ENCODE measurements around the gene SLC16A14.

The SLC16A14 gene

DNA sequence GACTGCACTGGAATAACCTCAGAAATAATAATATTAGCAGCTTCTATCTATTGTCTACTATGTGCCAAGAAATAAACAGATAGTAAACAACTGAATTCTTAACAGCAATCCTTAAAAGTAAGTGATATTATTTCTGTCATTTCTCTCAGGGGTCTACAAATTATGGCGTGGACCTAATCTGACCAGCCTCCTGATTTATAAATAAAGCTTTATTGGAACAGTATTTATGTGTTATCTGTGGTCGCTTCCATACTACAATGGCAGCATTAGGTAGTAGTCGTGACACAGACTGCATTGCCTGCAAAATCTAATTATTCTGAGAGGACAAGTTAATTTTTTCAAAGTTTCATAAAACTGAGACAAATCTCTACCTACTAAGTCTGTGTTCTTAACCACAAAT lies 49.0 kb downstream of the SLC16A14 start:
- no peak overlapping the region for H3K27ac ChIP-seq (ENCODE audit: low read depth, low read length)
- H2AFZ ChIP-seq (ENCODE audit: low read depth, low read length, severe bottlenecking): no peak overlapping the region
- no peaks in the 10 kb centered on the region for H3F3A ChIP-seq (ENCODE audit: insufficient read depth)
- no peaks in the 10 kb centered on the region for H4K20me1 ChIP-seq (ENCODE audit: low read depth, low read length)
- H3K4me2 ChIP-seq (ENCODE audit: low read depth, low read length, poor library complexity, severe bottlenecking): no peak overlapping the region
- H3K79me2 ChIP-seq (ENCODE audit: insufficient read depth, low read length): no peaks in the 10 kb centered on the region
- no peak for TF ChIP-seq EZH2phosphoT487 (conservative IDR thresholded peaks at IDR 0.05; ENCODE audit: low read length)
- TF ChIP-seq, protein P1, sequence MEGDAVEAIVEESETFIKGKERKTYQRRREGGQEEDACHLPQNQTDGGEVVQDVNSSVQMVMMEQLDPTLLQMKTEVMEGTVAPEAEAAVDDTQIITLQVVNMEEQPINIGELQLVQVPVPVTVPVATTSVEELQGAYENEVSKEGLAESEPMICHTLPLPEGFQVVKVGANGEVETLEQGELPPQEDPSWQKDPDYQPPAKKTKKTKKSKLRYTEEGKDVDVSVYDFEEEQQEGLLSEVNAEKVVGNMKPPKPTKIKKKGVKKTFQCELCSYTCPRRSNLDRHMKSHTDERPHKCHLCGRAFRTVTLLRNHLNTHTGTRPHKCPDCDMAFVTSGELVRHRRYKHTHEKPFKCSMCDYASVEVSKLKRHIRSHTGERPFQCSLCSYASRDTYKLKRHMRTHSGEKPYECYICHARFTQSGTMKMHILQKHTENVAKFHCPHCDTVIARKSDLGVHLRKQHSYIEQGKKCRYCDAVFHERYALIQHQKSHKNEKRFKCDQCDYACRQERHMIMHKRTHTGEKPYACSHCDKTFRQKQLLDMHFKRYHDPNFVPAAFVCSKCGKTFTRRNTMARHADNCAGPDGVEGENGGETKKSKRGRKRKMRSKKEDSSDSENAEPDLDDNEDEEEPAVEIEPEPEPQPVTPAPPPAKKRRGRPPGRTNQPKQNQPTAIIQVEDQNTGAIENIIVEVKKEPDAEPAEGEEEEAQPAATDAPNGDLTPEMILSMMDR (IDR thresholded peaks at IDR 0.05; ENCODE audit: insufficient read depth, low read length, poor library complexity, severe bottlenecking): no peak
- no peaks in the 10 kb centered on the region for H3K9me3 ChIP-seq (ENCODE audit: insufficient read depth, low read length)
- H3K9ac ChIP-seq (ENCODE audit: low read length): no peak overlapping the region
- no peaks in the 10 kb centered on the region for H3K27me3 ChIP-seq (ENCODE audit: low read length)
- H3K9me2 ChIP-seq (replicated peaks; ENCODE audit: insufficient read depth, low read length): no peaks in the 10 kb centered on the region
- no peak overlapping the region for H3K4me3 ChIP-seq (ENCODE audit: insufficient read depth, low read length, poor library complexity, severe bottlenecking)
- no peaks in the 10 kb centered on the region for H3K36me3 ChIP-seq (ENCODE audit: low read length)

DNA sequence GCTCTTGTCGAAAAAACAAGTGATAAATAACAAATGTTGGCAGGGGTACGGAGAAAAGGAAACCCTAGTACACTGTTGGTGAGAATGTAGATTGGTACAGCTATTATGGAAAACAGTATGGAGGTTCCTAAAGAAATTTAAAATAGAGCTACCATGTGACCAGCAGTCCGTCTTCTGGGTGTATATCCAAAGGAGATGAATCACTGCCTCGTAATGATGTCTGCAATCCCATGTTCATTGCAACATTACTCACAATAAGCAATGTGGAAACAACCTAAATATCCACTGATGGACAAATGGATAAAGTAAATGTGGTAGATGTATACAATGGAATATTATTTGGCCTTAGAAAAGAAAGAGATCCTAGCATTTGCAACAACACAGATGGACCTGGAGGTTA lies 50.6 kb downstream of the SLC16A14 start:
- H3K36me3 ChIP-seq (ENCODE audit: low read length): no peaks in the 10 kb centered on the region
- no peak for TF ChIP-seq EZH2phosphoT487 (conservative IDR thresholded peaks at IDR 0.05; ENCODE audit: low read length)
- TF ChIP-seq, protein P1 (IDR thresholded peaks at IDR 0.05; ENCODE audit: insufficient read depth, low read length, poor library complexity, severe bottlenecking): no peak
- no peak overlapping the region for H3K27ac ChIP-seq (ENCODE audit: low read depth, low read length)
- no peak overlapping the region for H3K4me2 ChIP-seq (ENCODE audit: low read depth, low read length, poor library complexity, severe bottlenecking)
- H4K20me1 ChIP-seq (ENCODE audit: low read depth, low read length): no peaks in the 10 kb centered on the region
- no peaks in the 10 kb centered on the region for H3F3A ChIP-seq (ENCODE audit: insufficient read depth)
- no peak overlapping the region for H3K9ac ChIP-seq (ENCODE audit: low read length)
- no peak overlapping the region for H2AFZ ChIP-seq (ENCODE audit: low read depth, low read length, severe bottlenecking)
- no peaks in the 10 kb centered on the region for H3K9me3 ChIP-seq (ENCODE audit: insufficient read depth, low read length)
- no peaks in the 10 kb centered on the region for H3K79me2 ChIP-seq (ENCODE audit: insufficient read depth, low read length)
- no peaks in the 10 kb centered on the region for H3K27me3 ChIP-seq (ENCODE audit: low read length)
- no peak overlapping the region for H3K4me3 ChIP-seq (ENCODE audit: insufficient read depth, low read length, poor library complexity, severe bottlenecking)
- no peaks in the 10 kb centered on the region for H3K9me2 ChIP-seq (replicated peaks; ENCODE audit: insufficient read depth, low read length)

DNA sequence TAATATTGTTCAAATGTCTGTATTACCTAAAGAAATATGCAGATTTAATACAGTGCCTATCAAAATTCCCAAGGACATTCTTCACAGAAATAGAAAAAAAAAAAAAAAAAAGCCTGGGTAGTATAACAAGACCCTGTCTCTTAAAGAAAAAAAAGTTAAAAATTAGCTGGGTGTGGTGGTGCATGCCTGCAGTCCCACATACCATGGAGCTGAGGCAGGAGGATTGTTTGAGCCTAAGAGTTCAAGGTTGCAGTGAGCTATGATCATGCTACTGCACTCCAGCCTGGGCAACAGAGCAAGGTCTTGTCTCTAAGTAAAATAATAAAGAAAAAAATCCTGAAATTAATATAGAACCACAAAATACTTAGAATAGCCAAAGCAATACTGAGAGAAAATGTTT lies 51.9 kb downstream of the SLC16A14 start:
- Histone ChIP-seq H3K27me3 (ENCODE audit: low read length) (no peaks in the 10 kb centered on the region), H2AFZ (ENCODE audit: low read depth, low read length, severe bottlenecking) (no peak overlapping the region), H3K27ac (ENCODE audit: low read depth, low read length) (no peak overlapping the region), H3K79me2 (ENCODE audit: insufficient read depth, low read length) (no peaks in the 10 kb centered on the region), H3K9ac (ENCODE audit: low read length) (no peak overlapping the region), H4K20me1 (ENCODE audit: low read depth, low read length) (no peaks in the 10 kb centered on the region), H3K4me3 (ENCODE audit: insufficient read depth, low read length, poor library complexity, severe bottlenecking) (no peak overlapping the region), H3K4me2 (ENCODE audit: low read depth, low read length, poor library complexity, severe bottlenecking) (no peak overlapping the region), H3F3A (ENCODE audit: insufficient read depth) (no peaks in the 10 kb centered on the region), H3K9me2 (replicated peaks; ENCODE audit: insufficient read depth, low read length) (no peaks in the 10 kb centered on the region), H3K36me3 (ENCODE audit: low read length) (no peaks in the 10 kb centered on the region), H3K9me3 (ENCODE audit: insufficient read depth, low read length) (no peaks in the 10 kb centered on the region)
- TF ChIP-seq EZH2phosphoT487 (conservative IDR thresholded peaks at IDR 0.05; ENCODE audit: low read length): no peak
- TF ChIP-seq, protein P1 (IDR thresholded peaks at IDR 0.05; ENCODE audit: insufficient read depth, low read length, poor library complexity, severe bottlenecking): no peak
